ENCODE measurements around the gene CELA2A.

The CELA2A gene

DNA sequence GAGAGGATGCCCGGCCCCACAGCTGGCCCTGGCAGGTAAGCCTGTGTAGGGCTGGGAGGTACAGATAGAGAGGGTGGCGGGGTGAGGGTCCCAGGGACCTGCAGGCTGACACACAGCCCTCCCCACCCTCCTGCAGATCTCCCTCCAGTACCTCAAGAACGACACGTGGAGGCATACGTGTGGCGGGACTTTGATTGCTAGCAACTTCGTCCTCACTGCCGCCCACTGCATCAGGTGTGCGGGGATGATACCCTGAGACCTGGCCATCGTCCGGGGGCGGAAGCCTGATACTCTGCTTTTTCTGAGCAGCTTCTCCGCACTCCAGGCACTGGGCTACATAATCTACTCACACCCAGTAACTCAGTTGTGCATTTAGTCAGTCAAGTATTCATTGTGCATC is 16.2 kb upstream of the CELA2A start:
- ATAC-seq (ENCODE audit: low read depth), result no peak
- TF ChIP-seq, protein P1, sequence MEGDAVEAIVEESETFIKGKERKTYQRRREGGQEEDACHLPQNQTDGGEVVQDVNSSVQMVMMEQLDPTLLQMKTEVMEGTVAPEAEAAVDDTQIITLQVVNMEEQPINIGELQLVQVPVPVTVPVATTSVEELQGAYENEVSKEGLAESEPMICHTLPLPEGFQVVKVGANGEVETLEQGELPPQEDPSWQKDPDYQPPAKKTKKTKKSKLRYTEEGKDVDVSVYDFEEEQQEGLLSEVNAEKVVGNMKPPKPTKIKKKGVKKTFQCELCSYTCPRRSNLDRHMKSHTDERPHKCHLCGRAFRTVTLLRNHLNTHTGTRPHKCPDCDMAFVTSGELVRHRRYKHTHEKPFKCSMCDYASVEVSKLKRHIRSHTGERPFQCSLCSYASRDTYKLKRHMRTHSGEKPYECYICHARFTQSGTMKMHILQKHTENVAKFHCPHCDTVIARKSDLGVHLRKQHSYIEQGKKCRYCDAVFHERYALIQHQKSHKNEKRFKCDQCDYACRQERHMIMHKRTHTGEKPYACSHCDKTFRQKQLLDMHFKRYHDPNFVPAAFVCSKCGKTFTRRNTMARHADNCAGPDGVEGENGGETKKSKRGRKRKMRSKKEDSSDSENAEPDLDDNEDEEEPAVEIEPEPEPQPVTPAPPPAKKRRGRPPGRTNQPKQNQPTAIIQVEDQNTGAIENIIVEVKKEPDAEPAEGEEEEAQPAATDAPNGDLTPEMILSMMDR (IDR thresholded peaks at IDR 0.05; ENCODE audit: poor library complexity, severe bottlenecking), result no peak
- no peaks in the 10 kb centered on the region for H3K9me3 ChIP-seq (ENCODE audit: severe bottlenecking)
- H3K4me1 ChIP-seq (ENCODE audit: insufficient read depth, poor library complexity, severe bottlenecking), result no peaks in the 10 kb centered on the region
- no peaks in the 10 kb centered on the region for H3K27me3 ChIP-seq (ENCODE audit: insufficient read depth, poor library complexity, severe bottlenecking)
- H3K36me3 ChIP-seq (ENCODE audit: low read depth), result no peaks in the 10 kb centered on the region
- DNase-seq (ENCODE audit: low spot score), result no peak
- H3K4me3 ChIP-seq (ENCODE audit: severe bottlenecking), result no peak overlapping the region
- H3K27ac ChIP-seq (ENCODE audit: poor library complexity, severe bottlenecking), result no peak overlapping the region

DNA sequence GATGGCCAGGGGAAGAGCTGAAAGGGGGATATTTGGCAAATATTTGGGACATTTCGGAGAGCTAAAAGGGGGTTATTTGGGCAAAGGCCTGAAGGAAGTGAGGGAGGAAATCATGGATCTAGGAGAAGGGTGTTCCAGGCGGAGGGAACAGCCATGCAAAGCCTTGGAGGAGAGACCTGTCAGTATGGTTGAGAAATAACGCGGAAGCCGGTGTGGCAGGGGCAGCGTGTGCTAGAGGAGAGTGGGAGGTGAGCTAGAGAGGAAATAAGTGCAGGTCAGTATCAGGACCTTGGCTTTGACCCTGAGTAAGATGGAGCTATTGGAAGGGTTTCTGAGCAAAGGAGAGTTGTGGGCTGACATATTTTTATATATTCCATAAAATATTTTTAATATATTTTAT is 15.3 kb upstream of the CELA2A start:
- Histone ChIP-seq H3K27ac (ENCODE audit: poor library complexity, severe bottlenecking) (no peak overlapping the region), H3K4me3 (ENCODE audit: severe bottlenecking) (no peak overlapping the region), H3K27me3 (ENCODE audit: insufficient read depth, poor library complexity, severe bottlenecking) (no peaks in the 10 kb centered on the region), H3K36me3 (ENCODE audit: low read depth) (no peaks in the 10 kb centered on the region), H3K9me3 (ENCODE audit: severe bottlenecking) (no peaks in the 10 kb centered on the region), H3K4me1 (ENCODE audit: insufficient read depth, poor library complexity, severe bottlenecking) (no peaks in the 10 kb centered on the region)
- DNase-seq (ENCODE audit: low spot score) (no peak), ATAC-seq (ENCODE audit: low read depth) (no peak)
- TF ChIP-seq, protein P1 (IDR thresholded peaks at IDR 0.05; ENCODE audit: poor library complexity, severe bottlenecking), result no peak

DNA sequence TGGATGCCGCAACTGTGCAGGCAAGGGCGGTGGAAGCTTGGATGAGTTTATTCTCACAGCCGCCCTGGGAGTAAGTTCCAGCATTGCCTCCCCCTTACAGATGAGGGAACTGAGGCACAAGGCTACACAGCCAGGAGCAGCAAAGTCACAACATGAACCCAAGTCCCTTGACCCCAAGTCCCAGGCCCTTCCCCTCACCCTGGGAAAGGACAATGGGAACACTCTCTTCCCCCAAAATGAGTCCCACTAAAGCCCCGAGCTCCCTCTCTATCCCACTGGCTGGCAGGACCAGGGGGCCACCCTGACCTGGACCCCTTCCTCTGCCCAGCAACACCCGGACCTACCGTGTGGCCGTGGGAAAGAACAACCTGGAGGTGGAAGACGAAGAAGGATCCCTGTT is 14.4 kb upstream of the CELA2A start:
- Histone ChIP-seq H3K9me3 (ENCODE audit: severe bottlenecking) (no peaks in the 10 kb centered on the region), H3K4me3 (ENCODE audit: severe bottlenecking) (no peak overlapping the region), H3K27me3 (ENCODE audit: insufficient read depth, poor library complexity, severe bottlenecking) (no peaks in the 10 kb centered on the region), H3K27ac (ENCODE audit: poor library complexity, severe bottlenecking) (no peak overlapping the region), H3K4me1 (ENCODE audit: insufficient read depth, poor library complexity, severe bottlenecking) (no peaks in the 10 kb centered on the region), H3K36me3 (ENCODE audit: low read depth) (no peaks in the 10 kb centered on the region)
- ATAC-seq (ENCODE audit: low read depth) (no peak), DNase-seq (ENCODE audit: low spot score) (no peak)
- TF ChIP-seq, protein P1 (IDR thresholded peaks at IDR 0.05; ENCODE audit: poor library complexity, severe bottlenecking), result no peak

DNA sequence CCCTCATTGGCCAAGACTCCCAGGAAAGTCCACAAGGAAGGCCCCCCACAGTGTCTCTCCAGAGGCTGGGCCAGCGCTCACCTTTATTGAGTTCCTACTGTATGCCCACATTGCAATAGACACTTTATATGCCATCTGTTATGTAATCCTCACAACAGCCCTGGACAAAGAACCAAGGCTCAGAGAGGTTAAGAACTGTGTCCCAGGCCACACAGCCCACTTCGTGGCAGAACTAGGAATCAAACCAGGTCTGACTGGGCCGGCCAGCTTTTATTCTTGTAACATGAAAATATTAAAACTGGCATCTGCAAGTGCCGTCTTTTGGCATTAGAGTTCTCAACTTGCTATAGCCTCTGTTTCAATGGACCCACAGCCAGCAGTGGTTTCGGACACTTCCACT is 13.8 kb upstream of the CELA2A start:
- Histone ChIP-seq H3K36me3 (ENCODE audit: low read depth) (no peaks in the 10 kb centered on the region), H3K9me3 (ENCODE audit: severe bottlenecking) (no peaks in the 10 kb centered on the region), H3K27ac (ENCODE audit: poor library complexity, severe bottlenecking) (no peak overlapping the region), H3K27me3 (ENCODE audit: insufficient read depth, poor library complexity, severe bottlenecking) (no peaks in the 10 kb centered on the region), H3K4me3 (ENCODE audit: severe bottlenecking) (no peak overlapping the region), H3K4me1 (ENCODE audit: insufficient read depth, poor library complexity, severe bottlenecking) (no peaks in the 10 kb centered on the region)
- TF ChIP-seq, protein P1 (IDR thresholded peaks at IDR 0.05; ENCODE audit: poor library complexity, severe bottlenecking), result no peak
- no peak for DNase-seq (ENCODE audit: low spot score)
- ATAC-seq (ENCODE audit: low read depth), result no peak

DNA sequence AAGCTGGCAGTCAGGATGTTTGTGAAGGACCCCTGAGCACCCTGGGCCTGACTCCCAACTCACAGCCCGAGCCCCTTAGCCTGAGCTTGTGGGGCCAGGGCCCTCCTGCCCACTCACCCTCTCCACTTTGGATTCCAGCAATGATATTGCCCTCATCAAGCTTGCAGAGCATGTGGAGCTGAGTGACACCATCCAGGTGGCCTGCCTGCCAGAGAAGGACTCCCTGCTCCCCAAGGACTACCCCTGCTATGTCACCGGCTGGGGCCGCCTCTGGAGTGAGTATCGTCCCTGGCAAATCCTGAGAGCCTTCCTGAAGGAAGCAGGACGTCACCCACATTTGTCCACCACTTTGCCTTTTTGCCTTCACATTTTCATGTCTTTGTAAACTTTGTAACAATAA is 13.3 kb upstream of the CELA2A start:
- H3K27me3 ChIP-seq (ENCODE audit: insufficient read depth, poor library complexity, severe bottlenecking), result no peaks in the 10 kb centered on the region
- H3K4me3 ChIP-seq (ENCODE audit: severe bottlenecking), result no peak overlapping the region
- H3K4me1 ChIP-seq (ENCODE audit: insufficient read depth, poor library complexity, severe bottlenecking), result no peaks in the 10 kb centered on the region
- ATAC-seq (ENCODE audit: low read depth) (no peak), DNase-seq (ENCODE audit: low spot score) (no peak)
- H3K9me3 ChIP-seq (ENCODE audit: severe bottlenecking), result no peaks in the 10 kb centered on the region
- H3K27ac ChIP-seq (ENCODE audit: poor library complexity, severe bottlenecking), result no peak overlapping the region
- no peaks in the 10 kb centered on the region for H3K36me3 ChIP-seq (ENCODE audit: low read depth)
- TF ChIP-seq, protein P1 (IDR thresholded peaks at IDR 0.05; ENCODE audit: poor library complexity, severe bottlenecking), result no peak

Data from RWPE2 (cell line).